Heart left ventricle (tissue), 16 donors: ENCODE measurements around the gene CAMTA1. TPM values are rescaled to one million over a fixed set of nuclear protein-coding genes. Genes with fewer than 3 reads are reported as not detected.

Experiments
- ATAC-seq, 4 donors: fragments of 200-7000 bp; cut with Tn5 transposase; one replicate each; pipeline ENCODE4 v1.9.1; 2020 to 2022; ENCODE audit warnings: moderate library complexity in 4 of 4, mild to moderate bottlenecking in 3 of 4, moderate number of reproducible peaks in 1 of 4
- DNase-seq, 5 donors: peaks; one replicate each; pipeline ENCODE4 v3.0.0-alpha.2; 2020
- H3K27ac ChIP-seq, 12 donors: fragments of 200-600 bp; sonication (generic) in 4 of 12; one replicate each; pipeline versions ENCODE4 v1.5.0 to v1.8.0; 2016 to 2022; ENCODE audit warnings: mild to moderate bottlenecking in 2 of 12
- H3K27me3 ChIP-seq, 9 donors: fragments of 200-600 bp; sonication (generic) in 2 of 9; one replicate each; pipeline versions ENCODE4 v1.5.1 to v1.8.0; 2016 to 2022; ENCODE audit warnings: mild to moderate bottlenecking in 3 of 9
- H3K36me3 ChIP-seq, 9 donors: fragments of 200-600 bp; sonication (generic) in 2 of 9; one replicate each; pipeline versions ENCODE4 v1.5.0 to v1.8.0; 2018 to 2022; ENCODE audit warnings: mild to moderate bottlenecking in 2 of 9
- H3K4me1 ChIP-seq, 12 donors: fragments of 200-600 bp; sonication (generic) in 4 of 12; one replicate each; pipeline versions ENCODE4 v1.5.0 to v1.8.0; 2016 to 2022; ENCODE audit warnings: mild to moderate bottlenecking in 3 of 12
- H3K4me3 ChIP-seq, 12 donors: fragments of 200-600 bp; sonication (generic) in 4 of 12; one replicate each; pipeline versions ENCODE4 v1.5.0 to v1.8.0; 2017 to 2022; ENCODE audit warnings: mild to moderate bottlenecking in 9 of 12, moderate library complexity in 4 of 12
- H3K9me3 ChIP-seq, 12 donors: fragments of 200-600 bp; sonication (generic) in 4 of 12; one replicate each; pipeline versions ENCODE4 v1.5.0 to v1.8.0; 2016 to 2022; ENCODE audit warnings: mild to moderate bottlenecking in 1 of 12
- POLR2A ChIP-seq, 2 donors: fragments of 450-650 bp; IDR thresholded peaks; one replicate each; pipeline ENCODE4 v1.6.1; 2017; ENCODE audit warnings: antibody characterized with exemption in 2 of 2, mild to moderate bottlenecking in 2 of 2, moderate library complexity in 2 of 2
- WGBS, 4 donors: extraction: QIAGEN DNeasy Blood & Tissue Kit in 2 of 4; methylation state at CpG; one replicate each; pipeline versions ENCODE4 v1.1.5 to v1.1.7; 2013 to 2018; 5-methylcytosine and 5-hydroxymethylcytosine counted together
- intact Hi-C, 10 donors: fragments of 100-400 bp; cut with DNase I; formaldehyde crosslinking; loops; one replicate each; pipeline versions ENCODE4 v1.11.1 to v1.14.2; 2022
- polyA plus RNA-seq, 2 donors: library from polyadenylated mRNA; stranded (reverse); fragments of 200-250 nt; gene quantifications; one replicate each; pipeline ENCODE4 v1.2.3, GENCODE V29; 2013
- total RNA-seq, 9 donors: library from RNA; depleted of rRNA in 2 of 9; stranded (reverse); fragments of >200 nt in 2 of 9; fragmentation: NEBNext Ultra II Directional in 3 of 9; extraction: Animal tissue kit (Norgen Biotek cat#: 25700) in 3 of 9; gene quantifications; one replicate each; pipeline versions ENCODE4 v1.1.0 to v1.2.4, GENCODE V29; 2016 to 2023
- TF ChIP-seq, protein P1 (sequence below), 12 donors: fragments of 200-600 bp; sonication (generic) in 4 of 12; IDR thresholded peaks; one replicate each; pipeline versions ENCODE4 v1.5.0 to v1.8.0; 2018 to 2022; ENCODE audit warnings: antibody characterized with exemption in 12 of 12, mild to moderate bottlenecking in 5 of 12
- donor health status: ischemic (EF 13 %, LVEDD 7.1; RV severe dilation, severe dysfunction).
- donor health status: healthy with polysubstance abuse.
- donor health status: DM: no; HTN: yes; CAD: no.
- donor health status: DM: no; HTN: no; CAD: no.
- donor health status: ischemic (EF 25% LVEDD 6.9; RV normal size, moderate dysfunction).
- donor health status: ischemic (EF 25% LVEDD 5.7; RV mildly dilated, moderate dysfunction).
- donor health status: healthy.
- donor health status: DM: yes; HTN: yes; CAD: no.
- donor health status: ischemic (EF 35%, LVEDD 5.7; RV mildly dilated, moderate dysfunction).
- donor health status: nonischemic (EF 11% LVEDD 7.7; RV severe dilation, severe dysfunction).
- donor health status: DM: yes; HTN: yes; CAD: no.
- donor health status: PGD.
- donor health status: ischemic (EF 29% LVEDD 5.4; RV normal size, mild dysfunction).
- donor health status: nonischemic (EF 23%, LVEDD 6.1; RV moderate dilation, normal function).

Gene CAMTA1
- total and polyA plus RNA-seq, 11 donors: 114 to 303 (median 137) TPM

DNA sequence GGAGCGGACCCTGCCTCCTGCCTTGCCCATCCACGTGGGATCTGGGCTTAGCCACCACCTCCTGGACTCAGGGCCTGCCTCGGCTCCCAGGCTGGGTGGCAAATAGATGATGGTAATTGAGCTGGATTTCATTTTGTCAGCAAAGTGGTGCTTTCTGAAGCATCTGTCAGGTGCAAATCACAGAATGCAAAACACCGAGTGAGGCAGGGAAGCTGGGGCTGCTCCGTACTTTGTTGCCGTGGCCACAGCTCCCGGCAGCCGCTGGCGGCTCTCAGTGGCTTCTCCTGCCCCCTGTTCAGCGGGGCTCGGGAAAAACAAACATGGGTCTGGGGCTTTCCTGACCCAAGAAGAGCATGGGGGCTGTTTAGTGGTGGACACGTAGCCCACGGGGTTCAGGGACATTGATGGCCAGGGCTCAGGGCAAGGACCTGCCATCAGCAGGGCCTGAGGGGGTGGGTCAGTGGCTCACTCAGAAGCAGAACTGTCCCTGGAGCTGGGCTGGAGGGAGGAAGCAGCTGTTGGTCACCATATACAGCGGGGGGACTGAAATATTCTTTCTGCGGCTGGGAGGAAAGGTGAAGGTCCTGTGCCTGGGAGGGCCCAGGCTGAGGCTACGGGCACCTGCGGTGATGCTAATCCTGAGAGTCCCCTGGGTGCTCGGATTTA, 855.8 kb downstream of the CAMTA1 start:
- H3K27ac ChIP-seq: no peak overlapping the region
- peak in 1 of 5 donors; percentile 42 for DNase-seq
- TF ChIP-seq, protein P1, sequence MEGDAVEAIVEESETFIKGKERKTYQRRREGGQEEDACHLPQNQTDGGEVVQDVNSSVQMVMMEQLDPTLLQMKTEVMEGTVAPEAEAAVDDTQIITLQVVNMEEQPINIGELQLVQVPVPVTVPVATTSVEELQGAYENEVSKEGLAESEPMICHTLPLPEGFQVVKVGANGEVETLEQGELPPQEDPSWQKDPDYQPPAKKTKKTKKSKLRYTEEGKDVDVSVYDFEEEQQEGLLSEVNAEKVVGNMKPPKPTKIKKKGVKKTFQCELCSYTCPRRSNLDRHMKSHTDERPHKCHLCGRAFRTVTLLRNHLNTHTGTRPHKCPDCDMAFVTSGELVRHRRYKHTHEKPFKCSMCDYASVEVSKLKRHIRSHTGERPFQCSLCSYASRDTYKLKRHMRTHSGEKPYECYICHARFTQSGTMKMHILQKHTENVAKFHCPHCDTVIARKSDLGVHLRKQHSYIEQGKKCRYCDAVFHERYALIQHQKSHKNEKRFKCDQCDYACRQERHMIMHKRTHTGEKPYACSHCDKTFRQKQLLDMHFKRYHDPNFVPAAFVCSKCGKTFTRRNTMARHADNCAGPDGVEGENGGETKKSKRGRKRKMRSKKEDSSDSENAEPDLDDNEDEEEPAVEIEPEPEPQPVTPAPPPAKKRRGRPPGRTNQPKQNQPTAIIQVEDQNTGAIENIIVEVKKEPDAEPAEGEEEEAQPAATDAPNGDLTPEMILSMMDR (IDR thresholded peaks at IDR 0.05): no peak
- no peak for TF ChIP-seq POLR2A (IDR thresholded peaks at IDR 0.05)
- no peak overlapping the region for H3K4me3 ChIP-seq
- ATAC-seq: no peak
- H3K36me3 ChIP-seq: no peaks in the 10 kb centered on the region
- peaks cover 0 to 5% (median 0%) of the 10 kb centered on the region in 12 donors for H3K9me3 ChIP-seq
- WGBS, 4 donors: 88 to 90% (median 89%) methylated on average over 11 to 18 of the region's 18 CpGs
- peaks cover 0 to 24% (median 4%) of the 10 kb centered on the region in 12 donors for H3K4me1 ChIP-seq
- intact Hi-C loops: loop anchor here (10.0 kb wide), 8 partner anchors 56 to 916 kb away; no protein-coding TSS in a partner anchor
- H3K27me3 ChIP-seq: no peaks in the 10 kb centered on the region

DNA sequence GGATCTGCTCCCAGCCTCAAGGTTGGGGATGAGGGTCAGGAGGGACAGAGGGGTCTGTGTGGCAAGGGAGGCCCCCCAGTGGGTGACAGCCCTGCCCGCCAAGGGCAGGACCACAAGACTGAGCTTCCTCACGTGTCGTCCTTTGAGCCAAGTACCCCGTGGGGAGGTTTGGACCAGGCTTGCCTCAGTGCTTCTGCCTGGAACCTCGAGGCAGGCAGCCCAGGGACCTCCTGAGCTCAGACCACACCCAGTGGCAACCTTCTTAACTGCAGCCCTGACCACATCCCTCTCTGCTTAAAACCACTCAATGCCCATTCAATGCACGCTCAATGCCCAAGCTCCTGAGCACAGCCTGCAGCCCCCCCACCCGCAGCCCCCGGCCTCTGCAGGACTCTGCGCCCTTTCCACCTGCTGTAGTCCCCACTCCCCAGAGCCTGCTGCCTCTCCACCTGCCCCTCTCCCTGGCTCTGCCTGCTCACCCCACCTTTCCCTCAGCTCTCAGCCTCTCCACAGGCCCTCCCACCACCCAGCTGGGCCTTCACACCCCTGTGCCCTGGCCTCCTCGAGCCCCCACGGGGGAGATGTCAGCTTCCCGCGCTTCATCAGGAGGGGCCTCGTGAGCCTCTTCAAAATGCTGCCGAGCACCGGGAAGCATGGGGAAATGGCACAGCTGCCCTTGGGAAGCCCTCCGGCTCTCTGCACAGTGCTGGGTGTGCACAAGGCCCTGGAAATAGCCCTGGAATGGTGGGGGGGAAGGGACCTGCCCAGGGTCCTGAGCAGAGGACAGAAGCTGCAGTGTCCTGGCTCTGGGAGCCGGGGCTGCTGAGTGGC, 856.5 kb downstream of the CAMTA1 start:
- intact Hi-C loops: loop anchor here (10.0 kb wide), 8 partner anchors 57 to 917 kb away; no protein-coding TSS in a partner anchor
- no peak overlapping the region for H3K27ac ChIP-seq
- 64 to 69% (median 67%) methylated on average over 11 to 18 of the region's 18 CpGs for WGBS, 4 donors

DNA sequence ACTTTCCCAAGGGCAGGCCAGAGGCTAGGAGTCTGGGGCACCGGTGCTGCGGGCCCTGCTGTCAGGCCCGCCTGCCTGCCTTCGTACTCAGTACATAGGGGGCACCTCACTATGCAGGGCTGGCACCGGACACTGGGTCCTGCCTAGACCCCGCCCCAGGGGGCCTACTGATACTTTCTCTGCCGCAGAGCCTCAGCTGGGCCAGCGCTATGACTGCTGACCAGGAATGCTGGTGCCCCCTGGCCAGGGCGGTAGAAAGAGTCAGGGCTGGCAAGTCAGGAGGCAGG, 857.1 kb downstream of the CAMTA1 start:
- 89 to 99% (median 93%) methylated on average over 8 to 9 of the region's 9 CpGs for WGBS, 4 donors
- no peak overlapping the region for H3K4me3 ChIP-seq
- no peak overlapping the region for H3K27ac ChIP-seq
- peaks cover 0 to 5% (median 0%) of the 10 kb centered on the region in 12 donors for H3K9me3 ChIP-seq
- H3K27me3 ChIP-seq: peaks cover 0 to under 1% (median 0%) of the 10 kb centered on the region in 9 donors
- TF ChIP-seq, protein P1 (IDR thresholded peaks at IDR 0.05): no peak
- no peak for TF ChIP-seq POLR2A (IDR thresholded peaks at IDR 0.05)
- DNase-seq (peak in 1 of 5 donors; percentile 49), ATAC-seq (no peak)
- H3K4me1 ChIP-seq: peaks cover 0 to 28% (median 5%) of the 10 kb centered on the region in 12 donors
- intact Hi-C loops: loop anchor here (10.0 kb wide), 8 partner anchors 58 to 918 kb away; no protein-coding TSS in a partner anchor
- no peaks in the 10 kb centered on the region for H3K36me3 ChIP-seq

More for the DNA sequence above, 856.5 kb downstream of the CAMTA1 start:
- H3K36me3 ChIP-seq: no peaks in the 10 kb centered on the region
- H3K4me1 ChIP-seq: peaks cover 0 to 26% (median 4%) of the 10 kb centered on the region in 12 donors
- ATAC-seq (peak in 3 of 4 donors; percentile 4 to 13 (median 8)), DNase-seq (peak in 1 of 5 donors; percentile 46)
- peaks cover 0 to 5% (median 0%) of the 10 kb centered on the region in 12 donors for H3K9me3 ChIP-seq
- no peaks in the 10 kb centered on the region for H3K27me3 ChIP-seq
- TF ChIP-seq POLR2A (IDR thresholded peaks at IDR 0.05): no peak
- TF ChIP-seq, protein P1 (IDR thresholded peaks at IDR 0.05): no peak
- H3K4me3 ChIP-seq: no peak overlapping the region
